ENCODE results near the gene CACNA2D3.

The CACNA2D3 gene

DNA sequence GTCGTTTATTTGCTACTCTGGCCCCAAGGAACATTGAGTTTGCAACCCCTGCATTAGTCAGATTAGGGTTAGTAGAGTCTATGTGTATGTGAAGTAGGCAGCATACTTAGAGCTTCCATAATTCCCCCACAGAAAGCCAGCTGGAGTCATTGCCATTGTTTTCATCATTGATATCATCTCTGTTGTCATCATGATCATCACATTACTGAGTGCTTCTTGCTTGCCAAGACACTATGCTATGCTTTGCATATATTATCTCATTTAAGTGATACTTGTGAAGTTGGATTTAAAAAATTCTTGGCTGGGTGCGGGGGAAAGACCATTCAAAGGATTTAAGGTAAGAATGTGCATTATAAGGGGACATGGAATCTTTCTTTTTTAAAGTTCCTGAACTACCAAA, 209.0 kb downstream of the CACNA2D3 start:
- TF ChIP-seq FOXP2 (optimal IDR thresholded peaks at IDR 0.05; ENCODE audit: control extremely low read depth, extremely low read length, insufficient read depth): no peak
- no peak for TF ChIP-seq POLR2AphosphoS5 (IDR thresholded peaks at IDR 0.05; ENCODE audit: borderline replicate concordance, low read depth, low read length)
- TF ChIP-seq EZH2 (IDR thresholded peaks at IDR 0.05): no peak
- H3K27ac ChIP-seq: no peak overlapping the region
- no peaks in the 10 kb centered on the region for H3K36me3 ChIP-seq (ENCODE audit: insufficient read depth, low read length)
- H3K9ac ChIP-seq (ENCODE audit: insufficient read length): no peak overlapping the region
- no peaks in the 10 kb centered on the region for H3K9me3 ChIP-seq (ENCODE audit: low read depth, low read length)
- H3K4me3 ChIP-seq: no peak overlapping the region
- no peak for DNase-seq (ENCODE audit: low read depth, low spot score)

DNA sequence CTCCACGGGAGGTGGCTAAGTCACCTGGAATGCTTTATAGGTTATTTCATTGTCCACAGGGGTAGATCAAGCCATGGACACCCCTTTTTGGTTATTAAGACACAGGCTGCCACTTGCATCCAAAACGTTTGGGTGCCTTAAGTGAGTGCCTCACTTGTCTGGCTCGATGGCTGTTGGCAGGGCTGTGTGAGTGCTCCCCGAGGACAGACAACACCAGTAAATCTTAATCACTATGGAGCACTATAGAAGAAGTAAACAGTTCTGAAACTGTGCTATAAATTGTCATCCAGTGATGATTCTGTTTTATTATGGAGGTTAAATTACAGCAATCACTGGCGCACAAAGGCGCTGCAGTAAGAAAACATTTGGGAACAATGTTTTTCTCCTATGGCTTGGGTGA, 215.5 kb downstream of the CACNA2D3 start:
- Histone ChIP-seq H3K4me3 (no peak overlapping the region), H3K9ac (ENCODE audit: insufficient read length) (no peak overlapping the region), H3K9me3 (ENCODE audit: low read depth, low read length) (no peaks in the 10 kb centered on the region), H3K27ac (no peak overlapping the region), H3K36me3 (ENCODE audit: insufficient read depth, low read length) (no peaks in the 10 kb centered on the region)
- TF ChIP-seq FOXP2 (optimal IDR thresholded peaks at IDR 0.05; ENCODE audit: control extremely low read depth, extremely low read length, insufficient read depth) (no peak), POLR2AphosphoS5 (IDR thresholded peaks at IDR 0.05; ENCODE audit: borderline replicate concordance, low read depth, low read length) (no peak), EZH2 (IDR thresholded peaks at IDR 0.05) (no peak)
- DNase-seq (ENCODE audit: low read depth, low spot score): no peak

- TF ChIP-seq POLR2AphosphoS5 (IDR thresholded peaks at IDR 0.05; ENCODE audit: borderline replicate concordance, low read depth, low read length) (no peak), FOXP2 (optimal IDR thresholded peaks at IDR 0.05; ENCODE audit: control extremely low read depth, extremely low read length, insufficient read depth) (no peak), EZH2 (IDR thresholded peaks at IDR 0.05) (no peak)
- no peak for DNase-seq (ENCODE audit: low read depth, low spot score)
These were observed 217.3 kb downstream of the CACNA2D3 start for GRCh38 chr3:54339608-54340007.

GRCh38 chr3:54341811-54342210, 219.5 kb downstream of the CACNA2D3 start:
- no peak for DNase-seq (ENCODE audit: low read depth, low spot score)
- H3K9ac ChIP-seq (ENCODE audit: insufficient read length): no peak overlapping the region
- no peak overlapping the region for H3K4me3 ChIP-seq
- no peaks in the 10 kb centered on the region for H3K36me3 ChIP-seq (ENCODE audit: insufficient read depth, low read length)
- no peak overlapping the region for H3K27ac ChIP-seq
- TF ChIP-seq FOXP2 (optimal IDR thresholded peaks at IDR 0.05; ENCODE audit: control extremely low read depth, extremely low read length, insufficient read depth) (no peak), EZH2 (IDR thresholded peaks at IDR 0.05) (no peak), POLR2AphosphoS5 (IDR thresholded peaks at IDR 0.05; ENCODE audit: borderline replicate concordance, low read depth, low read length) (no peak)
- no peaks in the 10 kb centered on the region for H3K9me3 ChIP-seq (ENCODE audit: low read depth, low read length)

More at GRCh38 chr3:54339608-54340007, 217.3 kb downstream of the CACNA2D3 start:
- H3K4me3 ChIP-seq: no peak overlapping the region
- H3K9me3 ChIP-seq (ENCODE audit: low read depth, low read length): no peaks in the 10 kb centered on the region
- no peak overlapping the region for H3K27ac ChIP-seq
- no peaks in the 10 kb centered on the region for H3K36me3 ChIP-seq (ENCODE audit: insufficient read depth, low read length)
- no peak overlapping the region for H3K9ac ChIP-seq (ENCODE audit: insufficient read length)

DNA sequence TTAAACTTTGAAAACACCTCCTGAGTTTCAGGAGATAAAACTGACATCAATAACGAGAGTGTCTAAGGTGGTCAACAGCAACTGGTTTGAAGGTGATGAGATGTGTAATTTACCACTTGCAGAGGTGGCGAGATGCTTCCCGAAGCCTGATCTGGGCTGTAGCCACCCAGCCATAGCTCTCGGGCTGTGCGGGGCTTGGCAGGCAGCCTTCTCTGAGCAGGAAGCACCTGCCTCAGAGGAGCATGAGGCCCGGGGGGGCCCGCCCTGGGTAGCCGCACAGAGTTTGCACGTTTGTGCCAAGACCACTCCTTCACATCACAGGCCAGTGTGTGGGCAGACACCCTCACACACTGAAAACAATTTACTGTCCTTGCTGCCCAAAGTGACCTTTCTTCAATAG, 220.3 kb downstream of the CACNA2D3 start:
- DNase-seq (ENCODE audit: low read depth, low spot score): no peak
- H3K9me3 ChIP-seq (ENCODE audit: low read depth, low read length): no peaks in the 10 kb centered on the region
- no peak for TF ChIP-seq FOXP2 (optimal IDR thresholded peaks at IDR 0.05; ENCODE audit: control extremely low read depth, extremely low read length, insufficient read depth)
- TF ChIP-seq POLR2AphosphoS5 (IDR thresholded peaks at IDR 0.05; ENCODE audit: borderline replicate concordance, low read depth, low read length): no peak
- no peak for TF ChIP-seq EZH2 (IDR thresholded peaks at IDR 0.05)
- H3K27ac ChIP-seq: no peak overlapping the region
- no peak overlapping the region for H3K4me3 ChIP-seq
- no peak overlapping the region for H3K9ac ChIP-seq (ENCODE audit: insufficient read length)
- H3K36me3 ChIP-seq (ENCODE audit: insufficient read depth, low read length): no peaks in the 10 kb centered on the region

DNA sequence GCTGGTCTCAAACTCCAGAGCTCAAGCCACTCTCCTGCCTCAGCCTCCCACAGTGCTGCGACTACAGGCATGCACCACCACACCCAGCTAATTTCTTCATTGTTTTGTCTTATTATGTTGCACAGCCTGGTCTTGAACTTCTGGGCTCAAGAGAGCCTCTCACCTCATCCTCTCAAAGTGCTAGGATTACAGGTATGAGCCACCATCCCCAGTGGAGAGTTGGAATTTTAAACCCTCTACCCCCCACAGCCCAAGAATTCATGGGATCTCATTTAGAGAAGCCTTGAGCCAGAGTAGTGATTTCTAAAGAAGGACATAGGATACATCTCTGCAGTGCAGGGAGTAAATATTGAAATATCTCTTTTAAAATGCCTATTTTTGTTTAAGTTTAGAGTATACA, 221.1 kb downstream of the CACNA2D3 start:
- H3K4me3 ChIP-seq: no peak overlapping the region
- no peaks in the 10 kb centered on the region for H3K36me3 ChIP-seq (ENCODE audit: insufficient read depth, low read length)
- no peak overlapping the region for H3K9ac ChIP-seq (ENCODE audit: insufficient read length)
- TF ChIP-seq EZH2 (IDR thresholded peaks at IDR 0.05): no peak
- no peak for DNase-seq (ENCODE audit: low read depth, low spot score)
- H3K27ac ChIP-seq: no peak overlapping the region
- no peaks in the 10 kb centered on the region for H3K9me3 ChIP-seq (ENCODE audit: low read depth, low read length)

DNA sequence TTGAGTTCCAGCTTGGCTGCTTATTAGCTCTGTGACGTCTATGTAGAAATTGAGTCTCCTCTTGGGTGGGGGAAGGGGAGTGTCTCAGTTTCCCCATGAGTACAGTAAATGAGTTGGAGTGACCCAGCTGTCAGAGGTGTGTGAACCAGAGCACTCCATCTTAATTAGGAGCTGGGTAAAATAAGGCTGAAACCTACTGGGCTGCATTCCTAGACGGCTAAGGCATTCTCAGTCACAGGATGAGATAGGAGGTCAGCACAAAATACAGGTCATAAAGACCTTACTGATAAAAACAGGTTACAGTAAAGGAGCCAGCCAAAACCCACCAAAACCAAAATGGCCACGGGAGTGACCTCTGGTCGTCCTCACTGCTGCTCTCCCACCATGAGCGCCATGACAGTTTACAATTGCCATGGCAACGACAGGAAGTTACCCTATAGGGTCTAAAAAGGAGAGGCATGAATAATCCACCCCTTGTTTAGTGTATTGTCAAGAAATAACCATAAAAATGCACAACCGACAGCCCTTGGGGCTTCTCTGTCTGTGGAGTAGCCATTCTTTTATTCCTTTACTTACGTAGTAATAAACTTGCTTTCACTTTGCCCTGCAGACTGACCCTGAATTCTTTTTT, 222.4 kb downstream of the CACNA2D3 start:
- Histone ChIP-seq H3K9ac (ENCODE audit: insufficient read length) (no peak overlapping the region), H3K36me3 (ENCODE audit: insufficient read depth, low read length) (no peaks in the 10 kb centered on the region), H3K4me3 (no peak overlapping the region), H3K27ac (no peak overlapping the region), H3K9me3 (ENCODE audit: low read depth, low read length) (no peaks in the 10 kb centered on the region)
- TF ChIP-seq EZH2 (IDR thresholded peaks at IDR 0.05) (no peak), POLR2AphosphoS5 (IDR thresholded peaks at IDR 0.05; ENCODE audit: borderline replicate concordance, low read depth, low read length) (no peak), FOXP2 (optimal IDR thresholded peaks at IDR 0.05; ENCODE audit: control extremely low read depth, extremely low read length, insufficient read depth) (no peak)
- DNase-seq (ENCODE audit: low read depth, low spot score): no peak

DNA sequence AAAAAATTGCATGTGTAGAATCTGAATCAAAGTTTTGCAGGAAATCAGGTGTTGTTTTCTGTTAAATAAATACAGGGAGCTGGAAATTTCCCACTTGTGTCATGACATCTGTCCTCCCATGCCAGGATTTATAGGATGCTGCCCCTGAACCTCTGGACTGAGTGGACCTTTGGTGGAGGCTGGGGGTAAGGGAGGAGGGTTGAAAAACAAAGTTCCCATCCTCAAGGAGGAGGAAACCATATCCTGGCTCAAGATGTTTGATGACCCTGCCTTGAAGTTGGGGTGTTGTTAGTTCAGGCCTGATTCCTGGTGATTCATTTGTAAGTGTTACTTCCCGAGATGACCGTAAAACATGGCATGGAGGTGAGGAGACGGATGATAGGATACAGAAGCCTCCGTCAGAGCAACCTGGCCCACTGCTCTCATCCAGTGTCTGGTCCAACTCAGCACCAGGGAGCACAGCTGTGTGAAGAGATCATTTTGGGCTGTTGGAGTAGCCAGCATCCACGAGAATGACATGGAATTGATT, 223.6 kb downstream of the CACNA2D3 start:
- TF ChIP-seq POLR2AphosphoS5 (IDR thresholded peaks at IDR 0.05; ENCODE audit: borderline replicate concordance, low read depth, low read length) (no peak), FOXP2 (optimal IDR thresholded peaks at IDR 0.05; ENCODE audit: control extremely low read depth, extremely low read length, insufficient read depth) (no peak), EZH2 (IDR thresholded peaks at IDR 0.05) (no peak)
- H3K36me3 ChIP-seq (ENCODE audit: insufficient read depth, low read length): no peaks in the 10 kb centered on the region
- no peak for DNase-seq (ENCODE audit: low read depth, low spot score)
- no peak overlapping the region for H3K4me3 ChIP-seq
- H3K9me3 ChIP-seq (ENCODE audit: low read depth, low read length): no peaks in the 10 kb centered on the region
- no peak overlapping the region for H3K9ac ChIP-seq (ENCODE audit: insufficient read length)
- no peak overlapping the region for H3K27ac ChIP-seq

DNA sequence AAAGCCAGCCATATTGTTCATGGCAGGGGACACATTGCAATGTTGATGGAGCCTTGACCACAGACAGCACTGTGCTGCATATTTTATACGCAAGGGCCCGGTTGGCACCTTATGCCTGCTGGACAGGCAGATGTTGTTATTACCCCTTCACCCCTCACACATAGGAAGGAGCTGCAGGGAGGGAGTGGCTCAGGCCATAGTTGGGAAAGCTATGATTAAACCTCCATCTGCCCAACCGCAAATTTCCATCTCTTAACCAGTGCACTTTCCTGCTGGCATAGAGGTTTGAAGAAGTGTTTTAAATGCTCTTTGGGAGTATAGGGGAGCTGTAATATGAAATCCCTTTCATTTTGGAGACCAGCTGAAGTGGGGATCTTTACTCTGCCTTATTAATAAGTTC, 224.7 kb downstream of the CACNA2D3 start:
- TF ChIP-seq FOXP2 (optimal IDR thresholded peaks at IDR 0.05; ENCODE audit: control extremely low read depth, extremely low read length, insufficient read depth) (no peak), EZH2 (IDR thresholded peaks at IDR 0.05) (no peak), POLR2AphosphoS5 (IDR thresholded peaks at IDR 0.05; ENCODE audit: borderline replicate concordance, low read depth, low read length) (no peak)

More for the DNA sequence above, 224.7 kb downstream of the CACNA2D3 start:
- Histone ChIP-seq H3K36me3 (ENCODE audit: insufficient read depth, low read length) (no peaks in the 10 kb centered on the region), H3K9ac (ENCODE audit: insufficient read length) (no peak overlapping the region), H3K27ac (no peak overlapping the region), H3K9me3 (ENCODE audit: low read depth, low read length) (no peaks in the 10 kb centered on the region), H3K4me3 (no peak overlapping the region)
- no peak for DNase-seq (ENCODE audit: low read depth, low spot score)
